HG02610 (cell line): ENCODE measurements around the gene UGT1A10.

Experiments
- ATAC-seq: cut with Tn5 transposase; IDR thresholded peaks from one replicate; pipeline ENCODE4 v1.9.1; 2021; ENCODE audit warnings: mild to moderate bottlenecking, moderate library complexity; ENCODE audit not compliant: unreplicated experiment

Gene UGT1A10

GRCh38 chr2:233768076-233768475 is 131.8 kb downstream of the UGT1A10 start:
- ATAC-seq: no peak

- no peak for ATAC-seq
Measured at GRCh38 chr2:233769260-233769659, 133.0 kb downstream of the UGT1A10 start.

DNA sequence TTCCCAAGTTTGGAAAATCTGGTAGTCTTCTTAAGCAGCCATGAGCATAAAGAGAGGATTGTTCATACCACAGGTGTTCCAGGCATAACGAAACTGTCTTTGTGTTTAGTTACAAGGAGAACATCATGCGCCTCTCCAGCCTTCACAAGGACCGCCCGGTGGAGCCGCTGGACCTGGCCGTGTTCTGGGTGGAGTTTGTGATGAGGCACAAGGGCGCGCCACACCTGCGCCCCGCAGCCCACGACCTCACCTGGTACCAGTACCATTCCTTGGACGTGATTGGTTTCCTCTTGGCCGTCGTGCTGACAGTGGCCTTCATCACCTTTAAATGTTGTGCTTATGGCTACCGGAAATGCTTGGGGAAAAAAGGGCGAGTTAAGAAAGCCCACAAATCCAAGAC is 135.9 kb downstream of the UGT1A10 start:
- no peak for ATAC-seq

- no peak for ATAC-seq
Measured at GRCh38 chr2:233772583-233772982, 136.3 kb downstream of the UGT1A10 start.

DNA sequence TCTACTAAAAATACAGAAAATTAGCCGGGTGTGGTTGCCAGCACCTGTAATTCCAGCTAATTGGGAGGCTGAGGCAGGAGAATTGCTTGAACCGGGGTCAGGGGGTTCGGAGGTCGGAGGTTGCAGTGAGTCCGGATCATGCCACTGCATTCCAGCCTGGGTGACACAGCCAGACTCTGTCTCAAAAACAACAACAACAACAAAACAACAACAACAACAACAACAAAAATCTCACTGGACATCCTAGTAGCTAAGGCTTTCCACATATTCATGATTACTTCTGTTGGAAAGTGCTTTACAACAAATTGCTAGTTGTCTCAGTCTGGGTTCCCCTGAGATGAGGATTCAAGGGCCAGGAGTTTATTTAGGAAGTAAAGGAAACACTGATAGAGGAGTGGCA is 137.6 kb downstream of the UGT1A10 start:
- no peak for ATAC-seq

- ATAC-seq: no peak
Measured at GRCh38 chr2:233775414-233775813, 139.2 kb downstream of the UGT1A10 start.

DNA sequence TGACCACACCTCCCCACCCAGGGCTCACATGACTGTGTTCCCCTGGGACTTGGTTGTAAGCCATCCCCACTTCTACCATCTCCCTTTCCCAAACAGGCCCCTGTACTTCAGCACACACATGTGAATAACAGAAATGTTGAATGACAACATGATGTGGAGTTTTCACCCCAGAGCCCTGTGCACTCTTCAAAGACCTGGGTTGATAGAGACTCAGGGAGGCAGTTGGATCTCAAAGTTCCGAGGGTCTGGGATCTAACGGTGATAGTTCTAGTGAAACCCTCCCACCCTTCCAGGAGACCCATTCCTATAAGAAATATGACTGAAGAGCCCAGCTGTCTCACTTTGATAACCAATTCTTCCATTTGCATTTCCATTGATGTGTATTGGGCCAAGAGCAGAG is 141.8 kb downstream of the UGT1A10 start, which contains the start of gene MROH2A:
Gene MROH2A (plus strand): TSS at position 301 of the 400 bp plus-strand sequence. CDS start 1,029 bp downstream, outside the sequence.
- ATAC-seq: no peak

- ATAC-seq: no peak
Measured at GRCh38 chr2:233779722-233780121, 143.5 kb downstream of the UGT1A10 start.

GRCh38 chr2:233780771-233781170 is 144.5 kb downstream of the UGT1A10 start:
- no peak for ATAC-seq

GRCh38 chr2:233789554-233789953 is 153.3 kb downstream of the UGT1A10 start:
- ATAC-seq: no peak

DNA sequence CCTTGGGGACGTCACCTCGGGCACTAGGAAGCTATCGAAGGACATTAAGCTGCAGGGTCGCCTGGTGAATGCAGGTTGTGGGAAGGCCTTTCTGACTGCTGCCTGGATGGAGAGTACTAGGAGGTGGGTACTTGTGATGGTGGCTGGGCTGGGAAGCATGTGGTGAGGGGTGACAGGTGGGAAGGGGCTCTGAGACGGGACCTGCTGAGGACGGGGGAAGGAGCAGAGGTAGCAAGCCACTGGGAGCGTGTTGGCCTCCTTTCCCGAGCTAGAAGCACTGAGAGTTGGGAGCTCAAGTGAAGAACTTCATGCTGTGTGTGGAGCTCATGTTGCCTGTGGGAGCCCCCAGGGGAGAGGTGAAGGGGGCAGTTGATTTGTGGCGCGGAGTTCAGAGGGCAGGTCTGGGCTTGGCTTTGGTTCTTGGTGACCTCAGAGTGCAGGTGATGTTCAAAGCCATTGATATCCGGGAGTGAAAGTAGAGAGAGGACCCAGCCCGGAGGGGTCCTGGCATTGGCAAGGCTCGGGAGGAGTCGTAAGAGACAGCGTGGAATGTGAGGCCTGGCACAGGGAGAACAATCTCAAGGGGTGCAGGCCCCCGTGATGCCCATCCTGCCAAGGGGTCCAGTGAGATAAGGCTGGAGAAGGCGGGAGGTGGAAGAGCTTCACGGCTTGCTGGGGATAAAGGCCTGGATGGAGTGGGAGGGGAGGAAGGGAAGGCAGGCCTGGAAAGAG is 155.1 kb downstream of the UGT1A10 start:
- ATAC-seq: no peak

GRCh38 chr2:233791883-233792329 is 155.7 kb downstream of the UGT1A10 start:
- ATAC-seq: no peak

DNA sequence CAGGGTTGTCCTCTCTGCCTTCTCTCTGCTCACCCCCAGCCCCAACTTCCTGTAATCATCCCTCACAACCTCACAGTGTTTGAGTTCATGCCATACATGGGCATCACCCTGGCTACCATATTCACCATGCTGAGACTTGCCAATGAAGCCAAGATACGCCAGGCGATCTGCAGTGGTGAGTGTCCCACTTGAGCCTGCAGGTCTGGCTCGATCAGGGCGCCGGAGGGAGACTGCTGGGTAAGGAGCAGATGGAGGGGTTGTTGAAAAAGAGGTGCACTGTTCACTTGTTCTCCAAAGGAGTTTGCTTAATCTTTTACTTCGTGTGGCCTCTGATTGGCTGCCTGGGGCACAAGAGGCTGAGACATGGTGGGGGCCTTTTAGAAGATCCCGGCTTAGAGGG is 156.5 kb downstream of the UGT1A10 start:
- ATAC-seq: no peak

DNA sequence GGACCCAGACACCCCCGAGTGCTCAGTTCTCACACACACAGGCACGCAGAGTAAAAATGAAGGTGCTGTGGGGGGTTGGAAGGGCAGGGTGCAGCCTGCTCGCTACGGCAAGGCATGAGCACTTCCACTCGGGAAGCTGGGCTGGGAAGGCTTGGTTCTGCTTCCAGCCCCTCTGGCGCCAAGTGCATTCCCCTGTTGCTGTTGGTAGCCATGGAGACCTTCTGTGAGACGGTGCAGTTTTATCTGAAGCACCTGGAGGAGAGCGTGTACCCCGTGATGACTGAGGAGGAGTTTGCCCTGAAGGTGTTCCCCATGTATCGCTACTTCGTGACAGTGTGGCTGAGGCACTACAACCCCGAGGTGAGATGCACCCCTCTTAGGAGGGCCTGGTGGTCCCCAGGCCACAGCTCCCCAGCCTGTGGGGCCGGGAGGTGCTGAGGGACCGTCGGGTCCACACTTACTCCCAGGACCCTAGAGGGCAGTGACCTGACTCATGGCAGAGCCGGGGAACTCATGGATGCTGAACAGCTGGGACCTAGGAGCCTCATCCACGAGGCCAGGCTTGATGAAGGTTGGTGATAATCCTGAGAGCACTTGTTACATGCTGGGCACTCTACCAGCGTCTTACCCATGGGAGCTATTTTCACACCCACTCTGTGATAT is 157.3 kb downstream of the UGT1A10 start:
- ATAC-seq: no peak

DNA sequence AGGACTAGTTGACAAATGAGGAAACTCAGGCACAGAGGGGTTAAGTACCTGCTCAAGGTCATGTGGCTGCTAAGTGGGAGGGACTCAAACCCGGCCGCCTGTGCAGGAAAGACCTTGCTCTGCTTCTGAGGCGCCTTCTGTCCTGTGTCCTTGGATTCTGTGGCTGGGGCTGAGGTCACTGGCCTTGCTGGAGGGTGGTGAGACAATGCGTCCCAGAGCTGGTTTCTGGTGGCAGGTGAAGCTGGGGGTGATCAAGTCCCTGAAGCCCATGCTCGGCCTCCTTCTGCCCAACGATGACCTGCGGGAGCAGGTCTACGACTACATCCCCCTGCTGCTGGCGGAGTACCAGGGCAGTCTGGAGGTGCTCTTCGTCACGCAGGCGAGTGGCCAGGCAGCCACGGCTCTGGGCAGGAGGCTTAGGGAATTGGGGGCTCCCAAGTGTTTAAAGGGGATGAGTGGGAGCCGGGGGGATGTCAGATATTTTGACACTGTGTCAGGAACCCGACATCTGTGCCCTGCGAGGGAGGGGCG is 157.9 kb downstream of the UGT1A10 start:
- ATAC-seq: no peak

DNA sequence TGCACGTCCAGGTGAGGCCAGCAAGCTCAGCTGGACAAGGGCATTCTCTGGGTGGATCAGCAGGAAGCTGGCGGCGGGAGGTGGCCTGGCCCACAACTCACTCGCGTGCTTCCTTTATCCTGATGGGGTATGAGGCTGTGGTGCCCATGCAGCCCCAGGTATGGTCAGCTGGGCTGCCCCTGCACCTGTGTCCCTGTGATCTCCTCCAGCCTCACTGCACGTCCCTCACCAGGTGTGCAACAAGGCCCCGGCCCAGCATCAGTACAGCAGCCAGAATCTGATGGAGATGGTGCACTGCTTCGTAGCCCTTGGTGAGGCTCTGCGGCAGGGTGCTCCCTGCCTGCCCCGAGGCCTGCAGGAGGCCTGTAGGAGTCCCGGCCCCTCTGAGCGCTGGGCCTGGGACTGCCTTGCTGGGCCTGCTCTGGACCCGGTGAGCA is 159.5 kb downstream of the UGT1A10 start:
- no peak for ATAC-seq

DNA sequence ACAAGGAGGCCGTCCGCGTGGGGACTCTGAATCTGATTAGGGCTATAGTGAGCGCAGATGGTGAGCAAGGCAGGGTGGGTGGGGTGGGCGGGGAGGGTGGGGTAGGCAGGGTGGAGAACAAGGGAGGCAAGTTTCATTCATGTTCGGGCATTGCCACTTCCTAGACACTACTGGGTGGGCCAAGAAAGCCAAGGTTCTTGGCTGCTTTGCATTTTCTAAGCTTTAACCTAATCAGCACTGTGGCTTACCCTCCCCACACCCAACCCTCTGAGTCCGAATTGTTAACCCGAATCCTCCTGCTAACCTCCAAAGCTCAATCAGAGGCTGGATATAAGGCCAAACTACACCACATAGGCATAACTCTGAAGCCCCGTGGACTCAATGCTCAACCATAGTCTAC is 160.0 kb downstream of the UGT1A10 start:
- ATAC-seq: no peak

DNA sequence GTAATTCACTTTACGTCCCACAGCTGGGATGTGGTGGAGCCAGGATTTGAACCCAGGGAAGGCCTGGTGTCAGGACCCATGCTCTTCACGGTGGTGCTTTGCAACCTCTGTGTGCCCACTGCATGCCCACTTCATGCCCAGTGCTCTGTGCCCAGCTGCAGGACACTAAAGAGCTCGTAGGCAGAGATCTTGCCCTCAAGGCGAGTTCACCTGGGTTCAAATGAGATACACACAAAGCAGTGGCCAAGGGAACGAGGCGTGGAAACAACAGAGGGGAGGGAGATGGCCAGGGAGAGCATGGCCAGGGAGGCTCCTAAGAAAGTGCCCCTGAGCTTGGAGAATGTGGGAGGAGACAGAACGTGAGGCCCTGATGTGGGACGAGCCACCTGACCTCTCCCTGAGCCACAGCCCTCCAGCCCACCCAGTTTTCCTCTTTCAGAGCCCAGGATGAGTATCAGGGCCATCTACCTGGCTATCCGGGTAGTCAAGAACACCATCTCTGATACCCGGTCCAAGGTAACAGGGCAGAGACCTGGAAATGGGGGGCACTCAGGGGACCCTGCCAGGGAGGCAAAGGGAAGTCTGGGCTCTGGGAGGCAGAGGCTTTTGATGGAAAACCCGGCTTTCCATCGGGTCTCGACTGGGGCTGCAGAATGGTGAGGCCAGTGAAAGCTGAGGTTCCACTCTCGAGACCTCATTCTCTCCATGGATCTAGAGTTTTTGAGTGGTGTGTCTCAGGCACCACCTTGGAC is 162.3 kb downstream of the UGT1A10 start:
- no peak for ATAC-seq

DNA sequence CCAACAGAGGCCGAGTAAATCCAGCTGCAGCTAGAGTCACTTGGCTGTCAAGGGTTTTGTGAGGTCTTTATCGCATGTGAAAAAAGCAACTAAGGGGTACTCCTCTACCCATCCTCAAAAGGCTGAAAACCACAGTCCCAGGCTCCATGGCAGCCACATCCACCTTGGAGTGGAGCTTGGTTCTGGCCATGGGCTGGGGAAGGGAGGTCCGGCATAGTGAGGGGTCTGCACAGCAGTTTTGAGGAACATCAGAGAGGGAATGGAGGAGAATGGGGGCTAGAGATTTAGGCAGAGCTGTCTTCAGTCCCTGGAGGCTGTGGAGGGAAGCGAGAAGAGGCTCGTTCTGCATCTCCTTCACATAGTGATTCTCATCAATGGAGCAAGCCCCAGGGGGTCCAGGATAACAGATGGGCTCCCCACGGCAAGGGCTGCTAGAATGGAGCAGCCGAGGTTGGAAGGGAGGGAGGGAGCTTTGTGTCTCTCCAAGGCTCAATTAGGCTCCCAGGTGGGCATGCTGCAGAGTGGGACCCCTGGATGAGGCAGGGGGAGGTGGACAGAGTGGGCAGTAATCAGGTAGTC is 162.9 kb downstream of the UGT1A10 start:
- ATAC-seq: no peak

DNA sequence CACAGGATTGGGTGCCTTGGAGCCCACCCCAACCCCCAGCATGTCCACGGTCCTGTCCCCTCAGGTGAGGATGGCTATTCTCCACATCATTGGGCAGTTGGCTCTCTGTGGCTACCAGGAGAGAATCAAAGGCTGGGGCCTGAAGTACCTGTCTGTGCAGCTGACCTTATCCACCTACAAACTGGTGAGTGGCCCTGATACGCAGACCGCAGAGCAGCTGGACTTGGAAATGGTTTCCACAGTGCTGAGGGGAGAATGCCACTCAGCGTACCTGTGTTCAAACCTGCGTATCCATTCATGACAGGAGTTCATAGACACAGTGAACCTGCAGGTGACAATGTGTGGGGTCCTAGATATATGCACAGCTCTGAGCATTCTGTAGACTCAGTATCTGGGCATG is 163.5 kb downstream of the UGT1A10 start:
- no peak for ATAC-seq

DNA sequence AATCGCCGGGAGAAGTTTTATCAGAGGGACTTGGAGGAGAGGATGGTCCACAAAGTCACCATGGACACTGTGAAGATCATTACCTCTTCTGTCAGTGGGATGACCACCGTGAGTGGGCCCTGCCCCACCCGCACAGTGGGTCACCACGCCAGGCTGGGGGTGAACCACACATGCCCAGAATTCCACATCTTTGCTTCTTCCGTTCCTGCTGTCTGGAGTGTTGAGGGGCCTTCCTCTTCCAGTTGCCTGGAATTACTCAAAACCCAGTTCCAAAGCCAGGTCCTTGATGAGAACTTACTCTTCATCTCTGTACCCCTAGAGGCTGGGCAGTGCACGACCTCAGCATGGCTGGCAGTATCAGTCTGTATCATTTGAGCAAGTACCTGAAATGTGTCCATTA is 164.0 kb downstream of the UGT1A10 start:
- ATAC-seq: no peak
